Gastroesophageal sphincter (tissue), 3 donors: ENCODE data around the gene DENND1B.

Experiments
- EP300 ChIP-seq: sonication (generic); formaldehyde crosslinking; IDR thresholded peaks from one replicate; pipeline ENCODE4 v1.6.1; 2017; ENCODE audit warnings: antibody characterized with exemption, mild to moderate bottlenecking
- POLR2A ChIP-seq, 2 donors: fragments of 450-650 bp; IDR thresholded peaks; one replicate each; pipeline ENCODE4 v1.6.1; 2017; ENCODE audit warnings: antibody characterized with exemption in 2 of 2, mild to moderate bottlenecking in 2 of 2, moderate library complexity in 1 of 2
- TF ChIP-seq, protein P1 (sequence below), 4 experiments: fragments of 200-600 bp in 2 of 4; fragments of 450-650 bp in 2 of 4; sonication (generic) in 1 of 4; IDR thresholded peaks; one replicate each; pipeline ENCODE4 v1.5.1; 2017 to 2019; ENCODE audit warnings: antibody characterized with exemption in 4 of 4, mild to moderate bottlenecking in 2 of 4, moderate library complexity in 2 of 4

GRCh38 chr1:197544553-197544952, 230.7 kb downstream of the DENND1B start:
- TF ChIP-seq, protein P1, sequence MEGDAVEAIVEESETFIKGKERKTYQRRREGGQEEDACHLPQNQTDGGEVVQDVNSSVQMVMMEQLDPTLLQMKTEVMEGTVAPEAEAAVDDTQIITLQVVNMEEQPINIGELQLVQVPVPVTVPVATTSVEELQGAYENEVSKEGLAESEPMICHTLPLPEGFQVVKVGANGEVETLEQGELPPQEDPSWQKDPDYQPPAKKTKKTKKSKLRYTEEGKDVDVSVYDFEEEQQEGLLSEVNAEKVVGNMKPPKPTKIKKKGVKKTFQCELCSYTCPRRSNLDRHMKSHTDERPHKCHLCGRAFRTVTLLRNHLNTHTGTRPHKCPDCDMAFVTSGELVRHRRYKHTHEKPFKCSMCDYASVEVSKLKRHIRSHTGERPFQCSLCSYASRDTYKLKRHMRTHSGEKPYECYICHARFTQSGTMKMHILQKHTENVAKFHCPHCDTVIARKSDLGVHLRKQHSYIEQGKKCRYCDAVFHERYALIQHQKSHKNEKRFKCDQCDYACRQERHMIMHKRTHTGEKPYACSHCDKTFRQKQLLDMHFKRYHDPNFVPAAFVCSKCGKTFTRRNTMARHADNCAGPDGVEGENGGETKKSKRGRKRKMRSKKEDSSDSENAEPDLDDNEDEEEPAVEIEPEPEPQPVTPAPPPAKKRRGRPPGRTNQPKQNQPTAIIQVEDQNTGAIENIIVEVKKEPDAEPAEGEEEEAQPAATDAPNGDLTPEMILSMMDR (IDR thresholded peaks at IDR 0.05) = no peak
- no peak for TF ChIP-seq EP300
- TF ChIP-seq POLR2A (IDR thresholded peaks at IDR 0.05) = no peak
